Activated T-helper 2 cell treated with anti-CD3 and anti-CD28 coated beads, Interferon-gamma antibody, Interleukin-2, Interleukin-4, amounts not matched to agents 10 μg/mL and 5 μg/mL and 100 μg/mL, durations not matched to agents 14 hours and 24 hours and 36 hours (primary cell): ENCODE measurements around the gene DPYSL4. TPM values are rescaled to one million over a fixed set of nuclear protein-coding genes. Genes with fewer than 3 reads are reported as not detected.

Source experiments
- DNase-seq: peaks from one replicate; pipeline ENCODE4 v3.0.0; 2021; ENCODE audit warnings: low spot score
- H3K27ac Mint-ChIP-seq: one replicate; pipeline ENCODE4 v1.8.0; 2021; ENCODE audit warnings: mixed read lengths
- H3K27me3 Mint-ChIP-seq: one replicate; pipeline ENCODE4 v1.8.0; 2021; ENCODE audit warnings: low read depth, mixed read lengths
- H3K36me3 Mint-ChIP-seq: one replicate; pipeline ENCODE4 v1.8.0; 2021; ENCODE audit warnings: low read depth, mixed read lengths
- H3K4me1 Mint-ChIP-seq: one replicate; pipeline ENCODE4 v1.8.0; 2021; ENCODE audit warnings: low read depth, mixed read lengths
- H3K4me3 Mint-ChIP-seq: one replicate; pipeline ENCODE4 v1.8.0; 2021; ENCODE audit warnings: low read depth, mild to moderate bottlenecking, moderate library complexity, mixed read lengths
- H3K9me3 Mint-ChIP-seq: one replicate; pipeline ENCODE4 v1.8.0; 2021; ENCODE audit warnings: mixed read lengths
- intact Hi-C: fragments of 100-400 bp; cut with micrococcal nuclease; formaldehyde crosslinking; loops from one replicate; pipeline ENCODE4 v1.15.1; 2023
- total RNA-seq: library from RNA; stranded (reverse); gene quantifications from 2 replicates; pipeline ENCODE4 v1.2.3, GENCODE V29; 2022

DPYSL4 gene
- 16.5 and 17.9 TPM in 2 replicates for total RNA-seq

- Mint-ChIP-seq H3K27ac (no peak within 1 kb of the TSS), H3K4me3 (peak within 1 kb of the TSS; percentile 54), H3K27me3 (peaks cover 36% of the 10 kb centered on the region), H3K36me3 (peaks cover 5% of the 10 kb centered on the region), H3K4me1 (no peaks in the 10 kb centered on the region), H3K9me3 (no peaks in the 10 kb centered on the region)
- intact Hi-C loops, result loop anchor here (2.0 kb wide), 2 partner anchors 122 to 350 kb away; partner anchors contain the start of gene INPP5A
- peak; percentile 14 for DNase-seq
These were observed at the start of gene DPYSL4 for GRCh38 chr10:132186488-132187429. DPYSL4 (plus strand) TSS chr10:132186948; CDS start chr10:132187064, 116 bp downstream.

DNA sequence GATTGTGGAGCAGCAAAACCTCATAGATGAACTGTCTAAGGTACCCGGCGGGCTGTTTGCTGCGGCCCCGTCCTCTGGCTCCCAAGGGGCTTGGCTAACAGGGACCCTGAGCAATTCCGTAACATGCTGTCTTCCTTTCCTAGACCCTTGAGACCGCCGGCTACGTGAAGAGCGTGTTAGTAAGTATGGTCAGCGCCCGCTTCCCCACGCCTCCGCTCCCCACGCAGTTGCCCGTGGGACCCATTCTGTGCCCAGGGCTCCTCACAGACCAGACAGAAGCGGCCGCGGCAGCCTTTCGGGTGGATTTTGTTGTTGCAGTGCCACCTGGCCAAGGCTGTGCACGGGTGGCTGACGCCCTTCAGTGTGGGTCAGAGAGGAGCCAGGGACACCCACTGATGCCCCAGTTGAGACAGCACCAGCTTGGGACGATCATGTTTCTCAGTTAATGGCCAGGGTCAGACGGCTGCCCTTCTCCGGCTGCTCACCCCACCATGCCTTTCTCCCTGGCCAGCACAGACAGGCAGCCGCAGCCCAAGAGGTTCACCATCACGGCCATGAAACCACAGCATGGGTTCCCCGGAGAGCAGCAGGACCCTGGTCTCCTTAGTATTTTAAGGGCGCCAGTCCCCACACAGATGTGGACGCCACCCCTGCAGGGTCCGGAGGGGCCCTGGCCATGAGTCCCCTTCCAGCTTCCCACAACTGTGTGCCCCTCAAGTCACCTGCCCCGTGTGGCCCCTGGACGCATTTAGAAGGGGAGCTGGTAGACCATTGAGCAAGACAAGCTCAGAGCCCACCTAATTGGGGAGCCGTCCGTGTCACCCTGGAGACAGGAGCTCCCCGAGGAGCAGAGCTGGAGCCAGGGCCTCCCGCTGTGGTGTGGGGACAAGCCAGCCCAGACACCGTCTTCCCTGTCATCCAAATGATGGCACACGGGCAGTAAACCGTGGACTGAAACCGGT is 49.4 kb upstream of the DPYSL4 start:
- H3K27me3 Mint-ChIP-seq, result no peaks in the 10 kb centered on the region
- H3K9me3 Mint-ChIP-seq, result no peaks in the 10 kb centered on the region
- no peak for DNase-seq
- no peaks in the 10 kb centered on the region for H3K4me1 Mint-ChIP-seq
- no peaks in the 10 kb centered on the region for H3K36me3 Mint-ChIP-seq
- intact Hi-C loops, result no loop called here
- H3K27ac Mint-ChIP-seq, result no peak overlapping the region
- H3K4me3 Mint-ChIP-seq, result no peak overlapping the region

DNA sequence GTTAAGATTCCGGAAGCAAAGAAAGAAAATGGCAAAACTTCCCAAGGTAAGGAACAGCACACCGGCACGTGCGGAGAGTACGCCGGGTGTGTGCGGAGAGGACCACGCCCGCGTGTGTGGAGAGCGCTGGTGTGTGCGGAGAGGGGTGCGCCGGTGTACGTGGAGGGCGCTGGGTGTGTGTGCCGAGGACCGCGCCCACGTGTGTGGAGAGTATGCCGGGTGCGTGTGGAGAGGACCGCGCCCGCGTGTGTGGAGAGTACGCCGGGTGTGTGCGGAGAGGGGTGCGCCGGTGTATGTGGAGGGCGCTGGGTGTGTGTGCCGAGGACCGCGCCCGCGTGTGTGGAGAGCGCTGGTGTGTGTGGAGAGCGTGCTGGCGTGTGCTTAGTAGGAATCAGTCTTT is 48.6 kb upstream of the DPYSL4 start:
- no peak overlapping the region for H3K27ac Mint-ChIP-seq

GRCh38 chr10:132138596-132138995 is 48.2 kb upstream of the DPYSL4 start:
- intact Hi-C loops, result no loop called here
- Mint-ChIP-seq H3K27me3 (no peaks in the 10 kb centered on the region), H3K9me3 (no peaks in the 10 kb centered on the region), H3K4me3 (no peak overlapping the region), H3K27ac (no peak overlapping the region), H3K36me3 (no peaks in the 10 kb centered on the region), H3K4me1 (no peaks in the 10 kb centered on the region)
- DNase-seq, result no peak

More for the DNA sequence above, 48.6 kb upstream of the DPYSL4 start:
- Mint-ChIP-seq H3K9me3 (no peaks in the 10 kb centered on the region), H3K4me3 (no peak overlapping the region), H3K36me3 (no peaks in the 10 kb centered on the region), H3K27me3 (no peaks in the 10 kb centered on the region), H3K4me1 (no peaks in the 10 kb centered on the region)
- DNase-seq, result no peak
- intact Hi-C loops, result no loop called here

GRCh38 chr10:132139526-132139925 is 47.2 kb upstream of the DPYSL4 start:
- Mint-ChIP-seq H3K36me3 (no peaks in the 10 kb centered on the region), H3K27me3 (no peaks in the 10 kb centered on the region), H3K4me3 (no peak overlapping the region), H3K9me3 (no peaks in the 10 kb centered on the region), H3K4me1 (no peaks in the 10 kb centered on the region), H3K27ac (no peak overlapping the region)
- intact Hi-C loops, result no loop called here
- no peak for DNase-seq

DNA sequence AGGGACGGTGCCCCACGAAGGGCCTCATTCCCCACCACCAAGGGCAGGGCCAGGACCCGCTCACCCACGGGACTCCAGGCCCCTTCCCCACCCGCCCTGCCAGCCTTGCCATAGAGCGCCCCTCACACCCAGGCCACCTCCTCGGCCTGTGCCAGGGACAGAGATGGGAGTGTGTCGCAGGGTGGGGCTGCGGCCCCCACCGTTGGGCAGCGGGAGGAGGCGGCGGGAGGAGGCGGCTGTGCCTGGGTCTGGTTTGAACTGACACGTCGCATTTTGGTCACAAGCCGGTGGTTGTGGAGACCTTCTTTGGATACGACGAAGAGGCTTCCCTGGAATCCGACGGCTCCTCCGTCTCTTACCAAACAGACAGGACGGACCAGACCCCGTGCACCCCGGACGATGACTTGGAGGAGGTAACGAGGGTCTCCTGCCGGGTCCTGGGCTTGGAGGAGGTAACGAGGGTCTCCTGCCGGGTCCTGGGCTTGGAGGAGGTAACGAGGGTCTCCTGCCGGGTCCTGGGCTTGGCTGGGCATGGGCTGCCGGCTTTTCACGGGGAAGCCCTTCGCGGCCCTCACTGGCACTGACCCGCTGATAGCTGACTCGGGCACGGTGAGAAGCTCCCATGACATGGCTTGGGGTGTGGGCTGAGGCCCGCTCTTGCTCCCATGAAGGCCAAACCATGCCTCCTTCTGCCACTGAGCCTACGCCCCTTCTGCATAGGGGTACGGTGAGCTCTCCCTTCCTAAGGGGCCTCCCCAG is 46.4 kb upstream of the DPYSL4 start:
- DNase-seq, result no peak
- no peak overlapping the region for H3K4me3 Mint-ChIP-seq
- no peaks in the 10 kb centered on the region for H3K27me3 Mint-ChIP-seq
- H3K4me1 Mint-ChIP-seq, result no peaks in the 10 kb centered on the region
- H3K27ac Mint-ChIP-seq, result no peak overlapping the region
- intact Hi-C loops, result no loop called here
- H3K9me3 Mint-ChIP-seq, result no peaks in the 10 kb centered on the region
- no peaks in the 10 kb centered on the region for H3K36me3 Mint-ChIP-seq

- Mint-ChIP-seq H3K27me3 (no peaks in the 10 kb centered on the region), H3K9me3 (no peaks in the 10 kb centered on the region), H3K4me1 (no peaks in the 10 kb centered on the region), H3K27ac (no peak overlapping the region), H3K4me3 (no peak overlapping the region), H3K36me3 (no peaks in the 10 kb centered on the region)
- intact Hi-C loops, result no loop called here
- no peak for DNase-seq
These were observed 45.7 kb upstream of the DPYSL4 start for GRCh38 chr10:132141076-132141475.

DNA sequence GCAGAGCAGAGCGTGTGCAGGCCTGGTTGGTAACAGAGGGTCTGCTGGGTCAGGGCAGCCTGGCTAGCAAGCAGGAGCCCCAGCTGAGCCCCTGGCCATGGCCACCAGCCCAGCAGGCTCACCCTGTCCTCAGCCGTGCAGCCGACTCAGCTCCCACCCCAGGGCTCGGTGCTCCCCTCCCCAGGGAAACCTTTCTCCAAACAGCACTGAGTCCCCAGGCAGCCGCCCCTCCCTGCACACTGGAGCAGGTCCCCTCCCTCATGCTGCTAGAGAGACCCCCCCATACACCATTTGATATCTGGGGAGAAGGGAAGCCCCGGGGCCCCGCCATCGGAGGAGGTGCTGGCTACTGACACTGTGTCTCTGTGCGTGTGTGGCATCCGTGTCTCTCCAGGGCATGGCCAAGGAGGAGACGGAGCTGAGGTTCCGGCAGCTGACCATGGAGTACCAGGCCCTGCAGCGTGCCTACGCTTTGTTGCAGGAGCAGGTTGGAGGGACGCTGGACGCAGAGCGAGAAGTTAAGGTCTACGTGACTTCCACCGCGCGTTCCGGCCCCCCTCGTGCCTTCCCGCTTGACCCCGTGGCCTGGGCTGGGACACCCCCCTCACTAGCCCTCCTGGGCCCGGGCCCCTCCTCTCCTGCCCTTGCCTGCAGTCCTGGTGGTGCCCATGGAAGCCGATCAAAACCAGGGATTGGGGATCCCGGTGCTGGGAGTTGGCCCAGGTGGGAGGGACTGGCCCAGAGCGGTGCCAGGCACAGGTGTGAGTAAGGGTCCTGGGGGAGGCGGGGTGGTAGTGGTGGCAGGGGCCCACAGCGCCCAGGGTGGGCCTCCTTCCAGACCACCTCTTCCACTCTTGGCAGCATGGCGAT is 45.0 kb upstream of the DPYSL4 start:
- no peaks in the 10 kb centered on the region for H3K27me3 Mint-ChIP-seq
- H3K9me3 Mint-ChIP-seq, result no peaks in the 10 kb centered on the region
- no peak overlapping the region for H3K4me3 Mint-ChIP-seq
- no peaks in the 10 kb centered on the region for H3K36me3 Mint-ChIP-seq
- intact Hi-C loops, result no loop called here
- DNase-seq, result no peak
- no peak overlapping the region for H3K27ac Mint-ChIP-seq
- H3K4me1 Mint-ChIP-seq, result no peaks in the 10 kb centered on the region

DNA sequence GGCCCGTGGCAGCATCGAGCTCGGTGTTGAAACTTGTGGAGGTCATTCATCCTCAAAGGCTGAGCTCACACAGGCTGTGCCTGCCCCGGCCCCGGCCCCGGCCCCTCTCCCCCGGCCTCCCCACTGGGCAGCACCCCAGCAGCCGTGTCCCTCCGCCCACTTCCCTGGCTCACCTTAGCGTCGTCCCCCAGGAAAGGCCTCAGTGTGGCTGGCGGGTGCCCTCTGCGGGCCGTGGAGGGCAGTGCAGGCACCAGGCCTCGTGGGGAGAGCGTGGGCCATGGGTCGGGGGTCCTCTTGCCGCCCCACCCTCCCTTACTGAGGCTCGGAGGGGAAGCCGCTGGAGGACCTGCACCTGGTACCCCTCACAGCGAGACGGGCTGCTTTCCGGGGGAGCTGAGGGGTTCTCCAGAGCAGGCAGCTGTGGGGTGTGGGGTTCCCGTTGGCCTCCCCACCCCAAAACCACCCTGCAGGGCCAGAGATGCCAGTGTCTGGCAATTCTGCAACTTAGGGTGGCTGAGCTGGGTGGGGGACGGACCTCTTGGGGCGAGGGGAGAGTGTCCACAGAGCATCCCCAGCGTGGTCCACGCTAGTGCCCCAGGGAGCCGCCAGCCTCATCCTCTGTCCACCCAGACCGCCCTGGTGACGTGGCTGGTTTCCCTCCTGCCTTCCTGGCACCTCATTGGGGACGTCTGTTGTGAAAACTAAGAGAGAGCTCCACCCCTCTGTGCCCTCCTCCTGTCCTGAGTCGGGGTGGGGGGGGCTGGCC is 44.2 kb upstream of the DPYSL4 start:
- H3K4me1 Mint-ChIP-seq, result no peaks in the 10 kb centered on the region
- no peak overlapping the region for H3K27ac Mint-ChIP-seq
- intact Hi-C loops, result no loop called here
- no peaks in the 10 kb centered on the region for H3K27me3 Mint-ChIP-seq
- DNase-seq, result no peak
- H3K9me3 Mint-ChIP-seq, result no peaks in the 10 kb centered on the region
- H3K4me3 Mint-ChIP-seq, result no peak overlapping the region
- H3K36me3 Mint-ChIP-seq, result no peaks in the 10 kb centered on the region

GRCh38 chr10:132143162-132143561 is 43.6 kb upstream of the DPYSL4 start:
- no peaks in the 10 kb centered on the region for H3K36me3 Mint-ChIP-seq
- no peak for DNase-seq
- H3K4me3 Mint-ChIP-seq, result no peak overlapping the region
- intact Hi-C loops, result no loop called here
- no peaks in the 10 kb centered on the region for H3K27me3 Mint-ChIP-seq
- no peaks in the 10 kb centered on the region for H3K4me1 Mint-ChIP-seq
- no peaks in the 10 kb centered on the region for H3K9me3 Mint-ChIP-seq
- H3K27ac Mint-ChIP-seq, result no peak overlapping the region

GRCh38 chr10:132144086-132144485 is 42.7 kb upstream of the DPYSL4 start:
- no peaks in the 10 kb centered on the region for H3K4me1 Mint-ChIP-seq
- no peak for DNase-seq

More at GRCh38 chr10:132144086-132144485, 42.7 kb upstream of the DPYSL4 start:
- intact Hi-C loops, result no loop called here
- Mint-ChIP-seq H3K9me3 (no peaks in the 10 kb centered on the region), H3K36me3 (no peaks in the 10 kb centered on the region), H3K4me3 (no peak overlapping the region), H3K27me3 (no peaks in the 10 kb centered on the region), H3K27ac (no peak overlapping the region)
